22Rv1 (cell line): Measurements from ENCODE around the gene CDC42EP3.
A peak's percentile ranks its signal among the peaks of the same experiment; 100 is the strongest.

Experiments used
- H3K27ac ChIP-seq: fragments of 450-650 bp; 2 replicates; pipeline ENCODE4 v1.5.1; 2017
- CTCF ChIP-seq: fragments of 450-650 bp; IDR thresholded peaks from 2 replicates; pipeline ENCODE4 v1.5.1; 2017; ENCODE audit warnings: mild to moderate bottlenecking
- ZFX ChIP-seq: fragments of 450-650 bp; IDR thresholded peaks from 2 replicates; pipeline ENCODE4 v1.6.1; 2017; ENCODE audit warnings: antibody characterized with exemption, borderline replicate concordance

CDC42EP3 gene

GRCh38 chr2:37672104-37672869 lies 845 bp upstream of the CDC42EP3 start:
- H3K27ac ChIP-seq = peak overlapping the region; percentile 69
- TF ChIP-seq CTCF (0 out of 2 replicates have a peak, but pooled peaks have one; percentile 7), ZFX (no peak)

DNA sequence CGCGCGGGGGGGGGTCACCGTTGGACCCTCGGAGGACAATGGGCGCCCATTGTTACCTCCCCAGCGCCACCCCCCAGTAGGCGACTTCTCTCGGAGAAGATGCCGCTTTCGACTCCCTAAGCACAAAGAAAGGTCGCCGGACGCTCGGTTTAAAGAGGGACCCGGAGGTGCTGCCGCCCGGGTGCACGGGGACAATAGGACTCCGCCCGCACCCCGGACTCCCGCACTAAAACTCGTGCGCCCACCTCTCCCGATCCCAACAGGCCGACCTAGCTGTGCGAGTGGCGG lies 318 bp upstream of the CDC42EP3 start:
- peak overlapping the region; percentile 69 for H3K27ac ChIP-seq
- no peak for TF ChIP-seq CTCF
- no peak for TF ChIP-seq ZFX

DNA sequence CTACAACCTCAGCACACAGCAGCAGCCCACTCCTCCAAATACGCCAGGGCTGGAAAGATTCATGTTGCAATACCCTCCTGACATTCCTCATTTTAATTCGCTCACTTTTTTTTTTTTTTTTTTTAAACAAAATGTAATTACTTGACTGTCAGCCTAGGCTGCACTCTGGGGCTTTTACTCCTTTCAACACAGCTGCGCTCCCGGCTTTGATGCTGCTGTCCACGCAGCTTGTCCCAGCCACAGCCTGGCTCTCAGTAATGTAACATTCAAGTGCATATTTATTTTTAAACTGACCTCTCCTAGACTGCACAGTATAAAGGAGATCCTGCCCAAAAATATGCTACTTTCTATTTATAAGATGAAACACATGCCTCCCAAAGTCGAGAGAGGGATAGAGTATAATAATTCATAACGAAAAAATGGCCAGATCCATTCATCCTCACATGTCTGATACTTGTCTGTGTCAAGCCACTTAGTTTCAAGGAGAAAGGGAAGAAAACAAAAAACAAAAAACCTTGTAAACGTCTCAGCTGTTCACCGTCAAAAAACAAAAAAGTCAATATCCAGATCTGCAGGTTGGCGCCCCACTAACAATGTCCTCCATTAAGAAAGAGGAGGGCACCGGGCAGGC lies 949 bp downstream of the CDC42EP3 start:
- TF ChIP-seq ZFX (no peak), CTCF (no peak)

GRCh38 chr2:37669446-37669845 lies 2.0 kb downstream of the CDC42EP3 start:
- no peak for TF ChIP-seq CTCF
- no peak for TF ChIP-seq ZFX
- H3K27ac ChIP-seq = no peak overlapping the region

More for the DNA sequence above, 949 bp downstream of the CDC42EP3 start:
- no peak overlapping the region for H3K27ac ChIP-seq

GRCh38 chr2:37667704-37668103 lies 3.7 kb downstream of the CDC42EP3 start:
- TF ChIP-seq ZFX (no peak), CTCF (no peak)
- H3K27ac ChIP-seq = no peak overlapping the region

- TF ChIP-seq CTCF = no peak
- TF ChIP-seq ZFX = no peak
- no peak overlapping the region for H3K27ac ChIP-seq
Measured at GRCh38 chr2:37666772-37667171, 4.7 kb downstream of the CDC42EP3 start.

- no peak for TF ChIP-seq ZFX
- no peak for TF ChIP-seq CTCF
- H3K27ac ChIP-seq = no peak overlapping the region
Measured at GRCh38 chr2:37665604-37666362, 5.7 kb downstream of the CDC42EP3 start.
